Activated T-cell treated with anti-CD3 and anti-CD28 coated beads for 48 hours (primary cell): ENCODE measurements around the gene ACO1.
A peak's percentile ranks its signal among the peaks of the same experiment; 100 is the strongest.
"Not testable (repeated sequence)": the region's sequence is repeated elsewhere in the genome, so short reads cannot be mapped to it uniquely, and the experiment has no call there.

ENCODE experiments used
- DNase-seq: peaks from one replicate; pipeline ENCODE4 v3.0.0-alpha.2; 2020; ENCODE audit warnings: low read depth

Gene ACO1

DNA sequence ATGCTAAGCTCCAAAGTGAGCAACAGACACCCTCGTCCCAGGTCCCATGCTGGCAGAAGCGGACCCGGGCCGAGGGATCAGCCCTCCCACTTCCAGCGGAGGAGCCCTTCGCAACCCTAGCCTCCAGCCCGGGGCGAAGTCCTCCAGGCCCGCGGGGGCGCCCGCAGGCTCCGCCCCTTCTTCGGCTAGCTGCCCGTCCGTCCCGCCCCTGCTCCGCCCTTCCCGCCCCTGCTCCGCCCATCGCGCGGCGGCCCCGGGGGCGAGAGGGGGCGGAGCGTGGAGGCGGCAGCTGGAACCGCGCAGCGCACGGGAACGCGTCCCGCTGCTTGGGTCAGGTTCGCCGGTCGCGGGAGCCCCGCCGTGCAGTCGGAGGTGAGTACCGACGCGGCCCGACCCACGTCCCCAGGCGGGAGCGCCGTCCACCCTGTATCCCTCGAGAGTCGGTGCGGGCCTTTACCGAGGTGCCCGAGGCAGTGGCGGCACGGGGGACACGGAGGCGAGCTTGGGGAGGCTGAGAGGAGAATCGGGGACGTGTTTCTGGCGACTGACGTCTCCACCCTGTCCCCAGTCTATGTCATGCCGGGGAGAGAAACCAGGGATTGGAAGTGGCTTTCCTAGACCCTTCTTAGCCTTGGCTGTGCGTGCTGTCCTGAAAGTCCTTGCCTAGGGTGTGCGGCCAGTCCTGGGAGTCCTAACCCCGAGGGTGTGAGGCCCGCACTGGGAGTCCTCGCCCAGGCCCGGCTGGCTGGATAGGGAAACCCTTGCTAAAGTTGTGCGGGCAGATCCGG lies at the start of gene ACO1:
Gene ACO1 (plus strand): TSS at position 280 of the 788 bp plus-strand sequence. CDS start 20,864 bp downstream, outside the sequence.
- peak; percentile 85 for DNase-seq

GRCh38 chr9:32334916-32335895 lies 49.2 kb upstream of the ACO1 start:
- DNase-seq, result no peak

- DNase-seq, result no peak
Measured at GRCh38 chr9:32339424-32339823, 45.0 kb upstream of the ACO1 start.

DNA sequence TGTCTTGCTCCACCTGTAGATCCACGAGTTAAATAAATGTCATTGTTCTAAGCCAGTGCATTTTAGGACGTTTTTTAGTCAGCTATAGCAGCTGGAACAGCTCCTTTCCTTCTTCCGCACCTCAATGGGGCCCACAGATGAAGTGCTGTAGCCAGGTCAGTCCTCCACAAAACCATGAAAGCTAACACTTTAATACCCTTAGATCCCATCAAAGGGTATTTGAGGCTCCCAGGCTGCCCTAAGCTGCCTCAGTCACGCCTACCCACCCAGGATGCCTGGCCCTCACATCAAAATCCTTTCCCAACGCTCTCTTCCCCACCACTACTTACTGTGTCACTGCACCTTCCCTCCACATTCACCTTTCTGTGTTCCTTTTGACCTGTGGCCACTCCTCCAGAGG lies 44.1 kb upstream of the ACO1 start:
- DNase-seq, result no peak

GRCh38 chr9:32344551-32345182 lies 39.8 kb upstream of the ACO1 start:
- no peak for DNase-seq

- no peak for DNase-seq
Measured at GRCh38 chr9:32345243-32345642, 39.2 kb upstream of the ACO1 start.

DNA sequence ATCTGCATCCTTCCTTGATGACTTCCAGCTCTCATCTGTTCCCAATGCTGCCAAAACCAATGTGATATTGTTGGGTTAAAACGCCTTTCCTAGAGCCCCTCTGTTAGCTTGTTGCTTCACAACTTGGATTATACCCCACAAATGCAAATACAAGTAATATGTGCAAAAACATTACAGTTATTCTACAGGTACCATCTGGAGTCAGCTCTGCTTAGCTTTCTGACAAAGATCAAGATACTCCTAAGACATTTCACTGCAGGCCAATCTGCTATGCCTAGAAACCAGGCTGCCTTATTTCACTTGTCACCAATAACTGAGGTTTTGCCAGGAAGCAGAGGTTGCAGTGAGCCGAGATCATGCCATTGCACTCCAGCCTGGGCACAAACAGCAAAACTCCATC lies 36.9 kb upstream of the ACO1 start:
- DNase-seq, result no peak

- no peak for DNase-seq
Measured at GRCh38 chr9:32348106-32348695, 36.2 kb upstream of the ACO1 start.

DNA sequence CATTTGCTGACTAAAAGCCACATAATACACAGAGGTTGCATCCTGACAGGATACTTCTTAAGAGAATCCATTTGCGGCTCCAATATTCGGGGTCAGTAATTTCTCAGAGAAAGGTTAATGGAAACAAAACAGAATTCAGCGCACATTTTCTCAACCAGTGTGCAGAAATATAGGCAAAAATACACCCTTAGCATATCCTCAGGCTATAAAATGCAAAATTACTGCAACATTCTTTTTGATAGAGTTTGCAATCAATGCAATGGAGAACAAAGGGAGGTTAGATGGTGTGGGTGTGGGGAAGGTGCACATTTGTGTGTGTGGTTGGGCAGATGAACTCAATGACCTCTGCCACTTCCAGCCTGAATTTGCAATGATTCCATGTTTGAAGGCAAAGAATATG lies 35.4 kb upstream of the ACO1 start:
- no peak for DNase-seq

DNA sequence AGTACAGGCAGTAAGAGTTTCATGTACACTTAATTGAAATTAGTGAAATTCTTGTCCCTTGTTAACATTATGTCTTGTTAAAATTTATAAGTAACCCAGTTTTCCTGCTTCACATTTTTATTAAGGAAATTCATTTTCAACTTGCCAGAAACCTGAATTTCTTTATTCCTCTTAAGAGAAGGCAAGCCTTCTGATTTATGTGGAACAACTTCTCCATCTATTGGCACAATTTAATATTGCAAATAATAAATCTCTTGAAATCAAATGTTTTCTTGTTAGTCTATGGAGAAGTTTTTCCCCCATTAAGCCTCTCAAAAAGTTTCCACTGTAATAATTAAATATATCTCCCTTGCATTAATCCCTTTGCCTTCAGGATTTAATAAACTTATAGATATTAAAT lies 33.8 kb upstream of the ACO1 start:
- DNase-seq, result no peak

DNA sequence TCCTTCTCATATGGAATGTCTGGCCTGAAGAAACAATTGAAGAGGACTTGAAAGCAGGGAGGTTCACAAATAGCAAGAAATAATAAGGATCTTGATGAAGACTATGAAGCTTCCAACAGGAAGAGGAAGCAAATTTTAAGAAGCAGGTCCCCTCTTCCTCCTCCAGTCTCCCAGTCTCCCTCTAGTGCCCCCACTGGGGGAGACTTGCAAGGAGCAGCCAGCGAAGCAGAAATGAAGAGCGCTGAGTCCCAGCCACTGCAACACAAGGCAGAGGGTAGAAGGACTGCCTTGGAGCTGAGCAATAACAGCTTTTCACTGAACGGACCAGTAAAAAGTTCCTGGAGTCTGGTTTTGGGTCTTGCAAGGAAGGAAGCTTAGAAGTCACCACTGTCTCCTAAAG lies 32.6 kb upstream of the ACO1 start:
- no peak for DNase-seq

DNA sequence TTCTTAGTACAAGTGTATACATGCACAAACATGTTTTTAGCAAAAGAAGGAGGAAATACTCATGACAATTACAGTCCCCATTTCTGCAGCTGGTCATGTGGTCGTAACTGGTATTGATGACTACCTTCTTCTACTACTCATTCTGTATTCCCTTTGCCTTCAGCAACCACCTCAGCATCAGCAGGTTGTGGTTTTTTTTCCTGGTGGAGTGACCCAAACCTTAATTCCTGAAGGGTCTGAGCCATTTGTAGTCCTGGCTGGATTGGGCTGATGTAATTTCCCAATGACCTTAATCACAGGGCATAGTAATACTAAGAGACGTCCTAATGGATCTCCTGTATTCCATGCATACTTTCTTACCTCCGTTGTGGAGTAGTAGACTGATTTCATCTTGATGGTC lies 31.0 kb upstream of the ACO1 start:
- DNase-seq, result not testable (repeated sequence)

- no peak for DNase-seq
Measured at GRCh38 chr9:32359452-32359851, 25.0 kb upstream of the ACO1 start.

DNA sequence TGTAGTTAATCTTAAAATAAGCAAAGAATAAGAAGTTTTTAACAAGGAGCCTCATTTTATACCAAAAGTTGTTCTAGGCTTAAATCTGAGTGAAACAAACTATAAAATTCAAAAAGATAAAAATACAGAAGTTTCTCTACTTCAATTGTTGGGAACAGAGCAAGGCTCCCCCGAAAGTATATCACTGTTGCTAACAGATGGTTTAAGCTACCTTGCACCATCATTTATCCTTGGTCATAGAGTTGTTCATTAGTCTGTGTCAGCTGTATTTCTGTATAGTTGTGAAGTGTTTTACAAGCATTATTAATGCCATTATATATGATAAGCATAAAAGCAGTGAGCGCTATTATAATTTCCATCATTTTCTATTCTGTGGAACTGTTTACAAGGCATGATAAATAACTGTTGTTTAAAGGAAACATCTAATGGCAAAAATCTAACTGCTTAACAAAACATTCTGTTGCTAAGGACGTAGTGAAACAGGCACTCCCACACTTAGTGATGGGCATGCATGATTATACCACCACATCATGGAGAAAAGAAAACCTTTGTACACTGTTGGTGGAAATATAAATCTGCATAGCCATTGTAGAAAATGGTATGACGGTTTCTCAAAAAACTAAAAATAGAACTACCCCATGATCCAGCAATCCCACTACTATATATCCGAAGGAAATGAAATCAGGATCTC lies 23.3 kb upstream of the ACO1 start:
- no peak for DNase-seq

DNA sequence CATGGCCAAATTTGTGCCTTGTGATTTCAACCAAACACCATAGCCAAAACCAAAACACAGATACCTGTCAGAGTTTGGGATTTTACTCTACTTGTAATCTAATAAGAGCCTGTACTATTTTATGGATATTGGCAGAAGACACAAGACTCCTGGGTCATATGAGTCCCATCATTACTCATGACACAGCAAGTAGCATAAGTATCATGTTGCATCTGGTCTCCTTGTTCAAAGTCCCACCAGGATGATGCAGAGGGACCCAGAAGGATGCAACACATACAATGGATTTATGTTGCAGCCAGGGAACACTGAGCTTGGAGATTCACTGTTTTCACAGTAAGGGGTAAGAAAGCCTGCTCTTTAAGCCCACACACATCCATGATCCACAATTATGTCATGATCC lies 13.2 kb upstream of the ACO1 start:
- no peak for DNase-seq

DNA sequence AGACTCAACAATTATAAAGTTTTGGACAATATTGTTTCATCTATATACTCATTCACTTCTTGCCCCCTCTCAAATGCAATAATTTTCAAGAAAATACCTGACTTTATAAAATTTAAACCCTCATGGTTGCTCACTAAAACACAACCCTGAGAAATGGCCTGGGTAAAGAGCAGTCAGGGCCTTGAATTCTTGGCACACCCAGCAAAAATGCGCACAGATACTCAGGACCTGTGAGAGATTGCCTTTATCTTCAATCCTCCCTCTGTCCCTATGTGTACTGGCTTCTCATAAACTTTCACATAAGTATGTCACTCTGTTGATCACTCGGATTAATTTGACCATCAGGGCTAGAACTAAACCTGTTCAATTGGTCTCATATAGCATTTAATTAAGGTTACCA lies 12.8 kb upstream of the ACO1 start:
- DNase-seq, result no peak

DNA sequence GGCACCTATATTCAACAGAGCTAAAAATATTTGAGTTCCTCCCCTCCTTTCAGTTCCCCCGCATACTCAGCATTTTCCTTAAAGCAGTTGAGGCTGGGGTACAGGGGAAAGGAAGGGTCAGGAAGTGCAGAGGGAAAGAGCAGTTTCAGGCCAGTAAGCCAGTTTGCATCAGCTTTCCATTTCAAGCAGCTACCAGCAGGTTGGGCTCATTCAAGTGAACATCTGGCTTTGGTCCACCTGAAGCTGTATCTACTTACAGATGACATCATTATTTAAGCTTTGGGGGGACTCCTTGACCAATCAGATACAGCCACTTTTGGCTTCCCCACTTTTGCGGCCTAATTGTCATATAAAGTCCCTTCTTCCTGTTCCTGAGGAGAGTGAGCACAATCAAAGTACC lies 8.2 kb upstream of the ACO1 start:
- no peak for DNase-seq

DNA sequence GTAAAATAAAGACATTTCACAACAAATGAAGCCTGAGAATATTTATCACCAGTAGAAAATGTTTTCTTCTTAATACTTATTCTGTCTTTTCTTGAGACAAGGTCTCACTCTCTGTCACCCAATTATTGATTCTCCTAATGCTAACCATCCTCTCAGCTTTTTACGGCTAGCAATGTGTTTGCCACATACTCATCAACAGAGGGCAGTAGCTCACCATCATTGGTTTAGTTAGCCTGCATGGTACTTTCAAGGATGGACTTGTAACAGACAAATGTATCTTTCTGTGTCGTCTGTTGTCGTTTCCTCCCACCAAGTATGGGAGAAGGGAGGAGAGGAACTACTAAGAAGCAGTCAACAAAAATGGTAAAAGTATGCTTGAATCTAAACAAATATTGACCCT lies 5.9 kb upstream of the ACO1 start:
- DNase-seq, result no peak

DNA sequence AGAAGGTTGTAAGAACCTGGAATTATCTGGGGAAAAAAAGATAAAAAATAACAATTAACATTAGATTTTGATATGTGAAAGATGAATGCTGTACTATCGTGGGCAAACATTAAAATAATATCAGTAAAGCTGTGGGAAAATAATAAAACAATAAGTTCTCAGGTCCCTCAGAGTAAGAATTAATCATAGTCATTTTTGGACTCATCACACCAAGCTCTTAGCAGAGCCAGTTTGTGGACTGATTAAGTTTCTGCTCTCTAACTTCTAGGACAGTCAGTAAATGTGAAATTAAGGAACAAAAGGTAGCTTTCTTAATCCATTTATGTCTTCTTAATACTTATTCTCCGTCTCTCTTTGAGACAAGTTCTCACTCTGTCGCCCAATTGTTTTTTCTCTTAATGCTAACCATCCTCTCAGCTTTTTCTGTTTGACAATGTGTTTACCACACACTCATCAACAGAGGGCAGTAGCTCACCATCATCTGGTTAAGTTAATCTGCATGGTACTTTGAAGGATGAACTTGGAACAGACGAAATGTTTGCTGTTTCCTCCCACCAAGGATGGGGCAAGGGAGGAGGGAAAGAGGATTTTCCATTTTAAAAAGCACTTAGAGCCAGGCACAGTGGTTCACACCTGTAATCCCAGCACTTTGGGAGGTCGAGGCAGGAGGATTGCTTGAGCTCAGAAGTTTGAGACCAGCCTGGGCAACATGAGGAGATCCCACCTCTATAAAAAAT lies 5.3 kb upstream of the ACO1 start:
- no peak for DNase-seq

GRCh38 chr9:32380944-32381343 lies 3.5 kb upstream of the ACO1 start:
- no peak for DNase-seq
